ENCODE results near the gene MDFI. TPM values are rescaled to one million over a fixed set of nuclear protein-coding genes. Genes with fewer than 3 reads are reported as not detected.

The MDFI gene
- total RNA-seq, 1 donor from 2014 or later: 84.6 TPM

DNA sequence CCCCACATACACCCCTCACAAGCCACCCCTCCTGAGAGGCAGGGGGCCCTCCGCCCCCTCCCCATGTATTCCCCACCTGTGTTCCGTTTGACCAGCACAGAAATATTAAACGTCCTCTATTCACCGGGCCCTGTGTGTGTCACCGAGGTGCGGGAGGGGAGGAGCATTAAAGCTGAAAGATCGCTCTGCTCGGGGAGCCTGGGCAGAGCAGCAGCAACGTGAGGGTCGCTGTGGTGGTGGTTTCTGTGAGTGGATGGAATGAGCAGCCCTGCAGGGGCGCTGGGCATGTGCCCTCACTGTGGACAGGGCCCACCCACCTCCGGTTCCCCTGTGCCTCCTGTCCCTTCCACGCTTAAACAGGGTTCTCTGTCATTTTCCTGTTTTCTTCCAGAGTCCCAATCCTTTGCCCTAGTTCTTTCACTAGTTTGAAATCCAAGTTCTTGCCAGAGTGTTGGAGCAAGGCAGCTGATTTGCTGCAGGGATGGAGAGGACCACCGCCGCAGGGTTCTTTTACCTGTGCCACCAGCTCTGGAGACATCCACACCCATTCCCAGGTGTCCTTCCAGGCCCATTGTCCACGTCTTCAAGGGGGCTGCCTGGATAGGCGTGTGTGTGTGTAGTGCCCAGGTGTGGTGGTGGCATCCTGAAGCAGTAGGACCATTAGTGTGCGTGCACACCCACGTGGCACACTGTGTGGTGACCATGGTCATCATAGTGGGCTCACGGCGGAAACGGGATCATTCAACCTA lies 37.6 kb upstream of the MDFI start:
- TF ChIP-seq, protein P1, sequence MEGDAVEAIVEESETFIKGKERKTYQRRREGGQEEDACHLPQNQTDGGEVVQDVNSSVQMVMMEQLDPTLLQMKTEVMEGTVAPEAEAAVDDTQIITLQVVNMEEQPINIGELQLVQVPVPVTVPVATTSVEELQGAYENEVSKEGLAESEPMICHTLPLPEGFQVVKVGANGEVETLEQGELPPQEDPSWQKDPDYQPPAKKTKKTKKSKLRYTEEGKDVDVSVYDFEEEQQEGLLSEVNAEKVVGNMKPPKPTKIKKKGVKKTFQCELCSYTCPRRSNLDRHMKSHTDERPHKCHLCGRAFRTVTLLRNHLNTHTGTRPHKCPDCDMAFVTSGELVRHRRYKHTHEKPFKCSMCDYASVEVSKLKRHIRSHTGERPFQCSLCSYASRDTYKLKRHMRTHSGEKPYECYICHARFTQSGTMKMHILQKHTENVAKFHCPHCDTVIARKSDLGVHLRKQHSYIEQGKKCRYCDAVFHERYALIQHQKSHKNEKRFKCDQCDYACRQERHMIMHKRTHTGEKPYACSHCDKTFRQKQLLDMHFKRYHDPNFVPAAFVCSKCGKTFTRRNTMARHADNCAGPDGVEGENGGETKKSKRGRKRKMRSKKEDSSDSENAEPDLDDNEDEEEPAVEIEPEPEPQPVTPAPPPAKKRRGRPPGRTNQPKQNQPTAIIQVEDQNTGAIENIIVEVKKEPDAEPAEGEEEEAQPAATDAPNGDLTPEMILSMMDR (IDR thresholded peaks at IDR 0.05; ENCODE audit: insufficient read depth, low read length, poor library complexity, severe bottlenecking): no peak
- Histone ChIP-seq H3K27me3 (ENCODE audit: control insufficient read depth, insufficient read depth, low read length) (no peaks in the 10 kb centered on the region), H3K36me3 (ENCODE audit: control insufficient read depth, insufficient read depth, low read length) (no peaks in the 10 kb centered on the region), H3K4me3 (ENCODE audit: low read depth, low read length) (no peak overlapping the region)
- no peak for DNase-seq (ENCODE audit: low read depth)

DNA sequence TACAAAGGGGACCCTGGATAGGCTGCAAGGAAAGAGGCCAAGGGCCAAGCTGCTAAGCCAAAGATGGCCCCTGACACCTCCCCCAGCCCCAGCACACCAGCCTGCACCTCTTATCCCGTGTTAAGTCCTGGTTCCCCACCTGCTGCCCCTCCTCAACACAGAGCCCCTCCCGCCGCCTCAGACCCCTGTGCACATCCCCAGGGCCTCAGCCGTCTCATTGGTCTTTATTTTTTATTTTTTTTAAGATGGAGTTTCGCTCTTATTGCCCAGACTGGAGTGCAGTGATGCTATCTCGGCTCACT lies 37.1 kb upstream of the MDFI start:
- H3K27me3 ChIP-seq (ENCODE audit: control insufficient read depth, insufficient read depth, low read length): no peaks in the 10 kb centered on the region
- no peak overlapping the region for H3K4me3 ChIP-seq (ENCODE audit: low read depth, low read length)
- TF ChIP-seq, protein P1 (IDR thresholded peaks at IDR 0.05; ENCODE audit: insufficient read depth, low read length, poor library complexity, severe bottlenecking): no peak
- DNase-seq (ENCODE audit: low read depth): no peak
- H3K36me3 ChIP-seq (ENCODE audit: control insufficient read depth, insufficient read depth, low read length): no peaks in the 10 kb centered on the region

DNA sequence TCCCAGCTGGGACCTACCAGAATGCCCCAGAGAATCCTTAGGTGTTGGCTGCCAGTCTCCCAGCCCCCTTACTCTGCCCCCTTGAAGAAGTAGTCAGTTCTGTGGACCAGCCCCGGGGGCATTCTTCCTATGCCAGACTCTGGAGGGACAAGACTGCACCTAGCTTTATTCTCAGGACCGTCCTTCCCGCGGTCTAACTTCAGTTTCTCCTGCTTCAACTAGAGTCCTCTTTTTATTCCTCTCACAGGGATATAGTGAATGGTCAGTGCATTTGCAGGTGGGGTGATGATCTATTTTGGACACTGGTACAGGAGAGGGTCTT lies 35.9 kb upstream of the MDFI start:
- H3K36me3 ChIP-seq (ENCODE audit: control insufficient read depth, insufficient read depth, low read length): no peaks in the 10 kb centered on the region
- no peaks in the 10 kb centered on the region for H3K27me3 ChIP-seq (ENCODE audit: control insufficient read depth, insufficient read depth, low read length)
- no peak overlapping the region for H3K4me3 ChIP-seq (ENCODE audit: low read depth, low read length)
- DNase-seq (ENCODE audit: low read depth): no peak
- TF ChIP-seq, protein P1 (IDR thresholded peaks at IDR 0.05; ENCODE audit: insufficient read depth, low read length, poor library complexity, severe bottlenecking): no peak

DNA sequence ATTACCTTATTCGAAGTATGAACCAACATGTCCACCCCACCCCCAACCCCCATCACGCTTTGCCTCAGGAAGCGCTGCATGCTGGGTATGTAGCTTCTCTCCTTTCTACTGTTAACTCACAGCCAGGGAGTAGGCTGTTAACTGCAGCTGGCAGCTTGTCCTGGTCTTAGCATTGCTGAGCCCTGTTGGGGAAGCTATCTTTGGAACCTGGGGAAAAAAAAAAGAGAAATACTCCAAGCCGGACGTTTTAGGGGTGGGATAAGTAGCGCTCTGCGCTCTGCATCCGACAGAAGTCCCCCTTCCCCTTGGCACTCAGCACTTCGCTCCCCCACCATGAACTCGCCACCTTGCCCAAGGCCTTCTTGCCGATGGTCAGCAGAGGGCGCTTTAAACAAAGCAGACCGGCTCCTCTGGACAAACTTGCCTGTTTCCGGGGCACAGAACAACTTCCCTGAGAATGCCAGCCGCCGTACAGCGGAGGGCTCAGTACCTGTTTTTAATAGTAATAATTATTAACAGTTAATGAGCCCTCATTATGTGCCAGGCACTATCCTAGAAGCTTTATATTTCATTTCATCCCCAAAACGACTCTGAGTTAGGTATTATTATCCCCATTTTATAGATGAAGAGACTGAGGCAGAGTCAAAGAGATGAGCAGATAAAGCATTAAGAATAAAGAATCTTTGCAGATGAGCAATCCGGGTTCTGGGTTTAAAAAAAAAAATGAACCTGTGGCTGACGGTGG lies 35.2 kb upstream of the MDFI start:
- Histone ChIP-seq H3K36me3 (ENCODE audit: control insufficient read depth, insufficient read depth, low read length) (no peaks in the 10 kb centered on the region), H3K4me3 (ENCODE audit: low read depth, low read length) (no peak overlapping the region), H3K27me3 (ENCODE audit: control insufficient read depth, insufficient read depth, low read length) (no peaks in the 10 kb centered on the region)
- peak; percentile 41 for DNase-seq (ENCODE audit: low read depth)
- TF ChIP-seq, protein P1 (IDR thresholded peaks at IDR 0.05; ENCODE audit: insufficient read depth, low read length, poor library complexity, severe bottlenecking): peak; percentile 90

DNA sequence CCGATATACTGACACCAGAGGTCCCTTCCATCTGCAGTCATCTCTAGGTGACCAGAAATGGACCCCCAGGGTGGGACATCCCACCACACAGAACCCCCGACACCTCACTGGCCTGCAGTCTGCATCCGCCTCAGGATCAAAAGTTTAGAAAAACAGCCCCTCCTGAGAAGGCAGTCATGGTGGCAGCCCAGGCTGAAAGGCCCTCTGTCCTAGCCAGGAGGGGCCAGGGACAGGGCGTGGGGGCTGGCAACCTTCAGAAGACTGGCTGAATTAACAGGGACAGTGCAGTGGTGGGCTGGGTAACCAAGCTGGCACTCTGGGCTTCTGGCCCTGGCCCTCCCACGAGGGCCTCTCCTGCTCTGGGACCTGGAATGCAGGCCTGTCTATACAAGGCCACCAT lies 34.3 kb upstream of the MDFI start:
- Histone ChIP-seq H3K36me3 (ENCODE audit: control insufficient read depth, insufficient read depth, low read length) (no peaks in the 10 kb centered on the region), H3K27me3 (ENCODE audit: control insufficient read depth, insufficient read depth, low read length) (no peaks in the 10 kb centered on the region), H3K4me3 (ENCODE audit: low read depth, low read length) (no peak overlapping the region)
- no peak for DNase-seq (ENCODE audit: low read depth)
- TF ChIP-seq, protein P1 (IDR thresholded peaks at IDR 0.05; ENCODE audit: insufficient read depth, low read length, poor library complexity, severe bottlenecking): no peak

Measured in kidney epithelial cell (primary cell).